DOHH2 (cell line): ENCODE results near the gene PTPRN2.

Experiments used
- EZH2phosphoT487 ChIP-seq: fragments of 200-600 bp; sonication (generic); IDR thresholded peaks from 2 replicates; pipeline ENCODE4 v1.6.1; 2017; ENCODE audit warnings: borderline replicate concordance, mild to moderate bottlenecking, antibody characterized with exemption, low read length, moderate library complexity, mixed read lengths
- TF ChIP-seq, protein P1 (sequence below): fragments of 200-600 bp; sonication (generic); IDR thresholded peaks from one replicate; pipeline ENCODE4 v1.5.1; 2014; ENCODE audit warnings: antibody characterized with exemption, mild to moderate bottlenecking, low read depth, low read length; ENCODE audit not compliant: poor library complexity, severe bottlenecking

DNA sequence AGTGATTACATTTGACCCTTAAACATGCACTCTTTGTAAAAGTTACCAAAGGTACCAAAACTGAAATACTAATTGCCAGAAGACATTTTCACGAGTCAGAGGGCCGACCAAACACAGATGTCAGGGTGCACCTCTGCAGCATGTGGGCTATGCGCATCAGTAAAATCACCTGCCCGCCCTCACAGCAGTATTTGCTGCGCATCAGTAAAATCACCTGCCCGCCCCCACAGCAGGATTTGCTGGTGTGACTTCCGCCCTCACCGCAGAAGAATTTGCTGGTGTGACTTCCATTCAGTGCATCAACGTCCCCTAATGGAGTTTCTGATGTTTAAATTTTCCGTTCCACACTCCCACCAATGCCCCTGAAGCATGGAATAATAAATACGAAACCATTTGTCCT lies 202.9 kb downstream of the PTPRN2 start:
- TF ChIP-seq, protein P1, sequence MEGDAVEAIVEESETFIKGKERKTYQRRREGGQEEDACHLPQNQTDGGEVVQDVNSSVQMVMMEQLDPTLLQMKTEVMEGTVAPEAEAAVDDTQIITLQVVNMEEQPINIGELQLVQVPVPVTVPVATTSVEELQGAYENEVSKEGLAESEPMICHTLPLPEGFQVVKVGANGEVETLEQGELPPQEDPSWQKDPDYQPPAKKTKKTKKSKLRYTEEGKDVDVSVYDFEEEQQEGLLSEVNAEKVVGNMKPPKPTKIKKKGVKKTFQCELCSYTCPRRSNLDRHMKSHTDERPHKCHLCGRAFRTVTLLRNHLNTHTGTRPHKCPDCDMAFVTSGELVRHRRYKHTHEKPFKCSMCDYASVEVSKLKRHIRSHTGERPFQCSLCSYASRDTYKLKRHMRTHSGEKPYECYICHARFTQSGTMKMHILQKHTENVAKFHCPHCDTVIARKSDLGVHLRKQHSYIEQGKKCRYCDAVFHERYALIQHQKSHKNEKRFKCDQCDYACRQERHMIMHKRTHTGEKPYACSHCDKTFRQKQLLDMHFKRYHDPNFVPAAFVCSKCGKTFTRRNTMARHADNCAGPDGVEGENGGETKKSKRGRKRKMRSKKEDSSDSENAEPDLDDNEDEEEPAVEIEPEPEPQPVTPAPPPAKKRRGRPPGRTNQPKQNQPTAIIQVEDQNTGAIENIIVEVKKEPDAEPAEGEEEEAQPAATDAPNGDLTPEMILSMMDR, result no peak
- TF ChIP-seq EZH2phosphoT487, result no peak
